Prostate gland (tissue), 2 donors: ENCODE measurements around the gene ATP6V1G1.
"Not testable (repeated sequence)": the region's sequence is repeated elsewhere in the genome, so short reads cannot be mapped to it uniquely, and the experiment has no call there.

Experiments
- POLR2AphosphoS5 ChIP-seq: sonication (generic); formaldehyde crosslinking; IDR thresholded peaks from one replicate; pipeline ENCODE4 v1.6.1; 2017; ENCODE audit warnings: antibody characterized with exemption
- TF ChIP-seq, protein P1 (sequence below), 4 experiments: fragments of 200-600 bp in 2 of 4; fragments of 450-650 bp in 2 of 4; sonication (generic) in 2 of 4; IDR thresholded peaks; 1 replicate in 3 of 4; 2 replicates in 1 of 4; pipeline ENCODE4 v1.5.1; 2016 to 2019; ENCODE audit warnings: antibody characterized with exemption in 4 of 4, mild to moderate bottlenecking in 2 of 4, moderate library complexity in 2 of 4

DNA sequence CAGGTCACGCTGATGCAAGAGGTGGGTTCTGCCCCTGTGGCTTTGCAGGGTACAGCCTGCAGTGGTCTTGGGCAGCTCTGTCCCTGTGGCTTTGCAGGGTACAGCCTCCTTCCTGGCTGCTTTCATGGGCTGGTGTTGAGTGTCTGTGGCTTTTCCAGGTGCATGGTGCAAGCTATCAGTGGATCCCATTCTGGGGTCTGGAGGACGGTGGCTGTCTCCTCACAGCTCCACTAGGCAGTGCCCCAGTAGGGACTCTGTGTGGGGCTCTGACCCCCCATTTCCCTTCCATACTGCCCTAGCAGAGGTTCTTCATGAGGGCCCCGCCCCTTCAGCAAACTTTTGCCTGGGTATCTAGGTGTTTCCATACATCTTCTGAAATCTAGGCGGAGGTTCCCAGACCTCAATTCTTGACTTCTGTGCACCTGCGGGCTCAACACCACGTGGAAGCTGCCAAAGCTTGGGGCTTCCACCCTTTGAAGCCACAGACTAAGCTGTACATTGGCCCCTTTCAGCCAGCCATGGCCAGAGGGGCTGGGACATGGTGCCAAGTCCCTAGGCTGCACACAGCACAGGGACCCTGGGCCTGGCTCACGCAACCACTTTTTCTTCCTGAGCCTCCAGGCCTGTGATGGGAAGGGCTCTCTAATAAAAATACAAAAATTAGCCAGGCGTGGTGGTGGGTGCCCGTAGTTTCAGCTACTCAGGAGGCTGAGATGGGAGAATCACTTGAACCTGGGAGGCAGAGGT, 13.1 kb downstream of the ATP6V1G1 start:
- TF ChIP-seq, protein P1, sequence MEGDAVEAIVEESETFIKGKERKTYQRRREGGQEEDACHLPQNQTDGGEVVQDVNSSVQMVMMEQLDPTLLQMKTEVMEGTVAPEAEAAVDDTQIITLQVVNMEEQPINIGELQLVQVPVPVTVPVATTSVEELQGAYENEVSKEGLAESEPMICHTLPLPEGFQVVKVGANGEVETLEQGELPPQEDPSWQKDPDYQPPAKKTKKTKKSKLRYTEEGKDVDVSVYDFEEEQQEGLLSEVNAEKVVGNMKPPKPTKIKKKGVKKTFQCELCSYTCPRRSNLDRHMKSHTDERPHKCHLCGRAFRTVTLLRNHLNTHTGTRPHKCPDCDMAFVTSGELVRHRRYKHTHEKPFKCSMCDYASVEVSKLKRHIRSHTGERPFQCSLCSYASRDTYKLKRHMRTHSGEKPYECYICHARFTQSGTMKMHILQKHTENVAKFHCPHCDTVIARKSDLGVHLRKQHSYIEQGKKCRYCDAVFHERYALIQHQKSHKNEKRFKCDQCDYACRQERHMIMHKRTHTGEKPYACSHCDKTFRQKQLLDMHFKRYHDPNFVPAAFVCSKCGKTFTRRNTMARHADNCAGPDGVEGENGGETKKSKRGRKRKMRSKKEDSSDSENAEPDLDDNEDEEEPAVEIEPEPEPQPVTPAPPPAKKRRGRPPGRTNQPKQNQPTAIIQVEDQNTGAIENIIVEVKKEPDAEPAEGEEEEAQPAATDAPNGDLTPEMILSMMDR (IDR thresholded peaks at IDR 0.05): not testable (repeated sequence)
- TF ChIP-seq POLR2AphosphoS5: not testable (repeated sequence)
